DND-41 (cell line): ENCODE results near the gene CRHR2.

Source experiments
- ATAC-seq: fragments of 200-7000 bp; cut with Tn5 transposase; 3 replicates; pipeline ENCODE4 v1.9.1; 2021; ENCODE audit warnings: low read depth; ENCODE audit not compliant: insufficient read depth
- DNase-seq: peaks from one replicate; pipeline ENCODE4 v3.0.0-alpha.2; 2020
- H2AFZ ChIP-seq: 2 replicates; pipeline ENCODE4 v1.6.0; 2012; ENCODE audit warnings: low read depth, low read length
- H3K27ac ChIP-seq: 2 replicates; pipeline ENCODE4 v1.5.1; 2012; ENCODE audit warnings: low read length, inconsistent platforms
- H3K27me3 ChIP-seq: fragments of 200-600 bp; sonication (generic); 2 replicates; pipeline ENCODE4 v1.6.0; 2012; ENCODE audit warnings: low read length, mild to moderate bottlenecking, inconsistent platforms; ENCODE audit not compliant: insufficient read depth, poor library complexity
- H3K36me3 ChIP-seq: 2 replicates; pipeline ENCODE4 v1.5.1; 2012; ENCODE audit warnings: low read length, inconsistent platforms; ENCODE audit not compliant: insufficient read depth
- H3K4me1 ChIP-seq: 2 replicates; pipeline ENCODE4 v1.5.1; 2012; ENCODE audit warnings: mild to moderate bottlenecking, low read length; ENCODE audit not compliant: insufficient read depth
- H3K4me2 ChIP-seq: 2 replicates; pipeline ENCODE4 v1.6.0; 2012; ENCODE audit warnings: mild to moderate bottlenecking, moderate library complexity, low read length, inconsistent platforms; ENCODE audit not compliant: insufficient read depth
- H3K4me3 ChIP-seq, 2 experiments: fragments of 200-600 bp in 1 of 2; shearing (Covaris generic) in 1 of 2; 2 replicates each; pipeline ENCODE4 v1.5.1; 2012 to 2016; ENCODE audit warnings: inconsistent platforms in 2 of 2, low read length in 2 of 2, mild to moderate bottlenecking in 2 of 2, low read depth in 1 of 2, moderate library complexity in 1 of 2
- H3K79me2 ChIP-seq: 2 replicates; pipeline ENCODE4 v1.6.0; 2012; ENCODE audit warnings: low read length, inconsistent platforms; ENCODE audit not compliant: insufficient read depth
- H3K9ac ChIP-seq: 2 replicates; pipeline ENCODE4 v1.6.0; 2012; ENCODE audit warnings: low read depth, mild to moderate bottlenecking, inconsistent platforms, low read length, moderate library complexity
- H3K9me3 ChIP-seq: 2 replicates; pipeline ENCODE4 v1.5.1; 2012; ENCODE audit warnings: low read length, moderate library complexity, mild to moderate bottlenecking, inconsistent platforms; ENCODE audit not compliant: insufficient read depth, severe bottlenecking
- H4K20me1 ChIP-seq: 2 replicates; pipeline ENCODE4 v1.6.0; 2012; ENCODE audit warnings: low read length; ENCODE audit not compliant: insufficient read depth
- CTCF ChIP-seq: IDR thresholded peaks from 2 replicates; pipeline ENCODE4 v1.5.1; 2012; ENCODE audit warnings: borderline replicate concordance, low read length, moderate library complexity, mild to moderate bottlenecking; ENCODE audit not compliant: poor library complexity, severe bottlenecking; ENCODE audit errors: extremely low read depth
- EZH2 ChIP-seq: IDR thresholded peaks from 3 replicates; pipeline ENCODE4 v1.6.1; 2012; ENCODE audit warnings: borderline replicate concordance, low read depth, mild to moderate bottlenecking, moderate library complexity, low read length, inconsistent platforms; ENCODE audit not compliant: severe bottlenecking

Gene CRHR2

DNA sequence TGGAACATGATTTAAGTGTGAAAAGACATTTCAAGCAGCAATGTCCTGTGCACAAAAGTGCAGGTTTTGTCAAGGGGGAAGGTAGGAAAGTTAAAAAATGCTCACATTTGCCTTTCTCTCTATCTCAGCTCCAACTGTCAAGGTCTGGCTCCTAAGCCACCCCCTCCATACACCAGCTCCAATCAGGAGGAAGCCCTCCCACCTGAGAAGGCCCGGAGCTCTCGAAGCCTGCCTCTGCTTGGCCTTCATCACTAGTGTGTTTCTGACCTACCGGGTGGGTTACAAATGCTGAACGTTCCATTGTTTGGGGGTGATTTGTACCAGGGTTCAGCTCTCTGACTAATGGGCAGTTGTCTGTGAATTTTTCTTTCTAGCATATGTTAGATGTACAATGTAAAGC lies 14.2 kb downstream of the CRHR2 start:
- H3K79me2 ChIP-seq: no peaks in the 10 kb centered on the region
- no peak for DNase-seq
- TF ChIP-seq EZH2: no peak
- TF ChIP-seq CTCF: no peak
- H2AFZ ChIP-seq: no peak overlapping the region
- H3K9me3 ChIP-seq: no peaks in the 10 kb centered on the region
- H3K27ac ChIP-seq: no peak overlapping the region
- no peaks in the 10 kb centered on the region for H3K36me3 ChIP-seq
- ATAC-seq: no peak
- no peak overlapping the region for H3K4me2 ChIP-seq
- no peaks in the 10 kb centered on the region; the same call in 1 of the 2 replicates for H4K20me1 ChIP-seq
- H3K27me3 ChIP-seq: no peaks in the 10 kb centered on the region
- H3K4me3 ChIP-seq: no peak overlapping the region
- H3K9ac ChIP-seq: no peak overlapping the region
- H3K4me1 ChIP-seq: no peaks in the 10 kb centered on the region

GRCh38 chr7:30667172-30667571 lies 15.1 kb downstream of the CRHR2 start:
- H3K79me2 ChIP-seq: no peaks in the 10 kb centered on the region
- ATAC-seq (no peak), DNase-seq (no peak)
- no peaks in the 10 kb centered on the region for H3K27me3 ChIP-seq
- no peaks in the 10 kb centered on the region for H3K9me3 ChIP-seq
- no peaks in the 10 kb centered on the region for H3K4me1 ChIP-seq
- no peak overlapping the region for H3K27ac ChIP-seq
- H2AFZ ChIP-seq: no peak overlapping the region
- H4K20me1 ChIP-seq: no peaks in the 10 kb centered on the region; the same call in 1 of the 2 replicates
- TF ChIP-seq CTCF (no peak), EZH2 (no peak)
- H3K9ac ChIP-seq: no peak overlapping the region
- H3K4me2 ChIP-seq: no peak overlapping the region
- no peak overlapping the region for H3K4me3 ChIP-seq
- H3K36me3 ChIP-seq: no peaks in the 10 kb centered on the region

GRCh38 chr7:30665449-30665848 lies 16.8 kb downstream of the CRHR2 start:
- Histone ChIP-seq H2AFZ (no peak overlapping the region), H3K36me3 (no peaks in the 10 kb centered on the region), H3K79me2 (no peaks in the 10 kb centered on the region), H3K27ac (no peak overlapping the region), H3K4me2 (no peak overlapping the region), H3K9me3 (no peaks in the 10 kb centered on the region), H3K4me1 (no peaks in the 10 kb centered on the region), H3K4me3 (no peak overlapping the region), H3K27me3 (no peaks in the 10 kb centered on the region), H4K20me1 (no peaks in the 10 kb centered on the region; the same call in 1 of the 2 replicates), H3K9ac (no peak overlapping the region)
- ATAC-seq: no peak
- DNase-seq: no peak
- TF ChIP-seq EZH2 (no peak), CTCF (no peak)

DNA sequence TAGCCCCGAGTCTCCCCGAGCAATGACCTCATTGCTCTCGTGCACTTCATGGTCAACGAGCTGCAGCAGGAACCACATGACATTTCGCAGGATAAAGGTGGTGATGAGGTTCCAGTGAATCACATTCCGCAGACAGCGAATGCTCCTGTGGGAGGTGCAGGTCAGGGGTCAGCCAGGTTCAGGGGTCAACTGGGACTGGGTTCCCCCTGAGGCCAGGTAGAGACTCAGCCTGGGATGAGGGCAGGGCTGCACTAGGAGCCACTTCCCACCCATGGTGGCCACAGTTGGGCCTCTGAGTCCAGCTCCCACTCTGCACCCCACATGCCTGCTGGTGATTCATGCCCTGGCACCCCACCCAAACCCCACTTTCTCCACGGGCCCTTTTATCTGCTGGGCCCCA lies 17.2 kb downstream of the CRHR2 start:
- no peaks in the 10 kb centered on the region for H3K36me3 ChIP-seq
- no peaks in the 10 kb centered on the region for H3K9me3 ChIP-seq
- TF ChIP-seq EZH2 (no peak), CTCF (no peak)
- H4K20me1 ChIP-seq: no peaks in the 10 kb centered on the region; the same call in 1 of the 2 replicates
- DNase-seq: no peak
- no peaks in the 10 kb centered on the region for H3K4me1 ChIP-seq
- H3K9ac ChIP-seq: no peak overlapping the region
- no peak overlapping the region for H3K27ac ChIP-seq
- H3K4me2 ChIP-seq: no peak overlapping the region
- no peak for ATAC-seq
- H2AFZ ChIP-seq: no peak overlapping the region
- H3K4me3 ChIP-seq: no peak overlapping the region
- H3K79me2 ChIP-seq: no peaks in the 10 kb centered on the region
- H3K27me3 ChIP-seq: no peaks in the 10 kb centered on the region
